HL-60 (cell line): ENCODE results near the gene RAD18.

Experiments used
- DNase-seq, 2 experiments: peaks; one replicate each; pipeline ENCODE4 v3.0.0-alpha.2; 2010 to 2020; ENCODE audit warnings: low read depth in 1 of 2, low spot score in 1 of 2
- H3K27ac ChIP-seq: fragments of 250-450 bp; sonication (Bioruptor Pico); replicated peaks from 2 replicates; pipeline ENCODE4 v1.5.1; 2020; ENCODE audit warnings: mild to moderate bottlenecking, moderate library complexity
- H3K27me3 ChIP-seq: fragments of 250-450 bp; sonication (Bioruptor Pico); 2 replicates; pipeline ENCODE4 v1.5.1; 2021; ENCODE audit warnings: mild to moderate bottlenecking, moderate library complexity; ENCODE audit not compliant: insufficient read depth, poor library complexity, severe bottlenecking
- H3K4me3 ChIP-seq: replicated peaks from 2 replicates; pipeline ENCODE4 v1.5.1; 2011; ENCODE audit warnings: mild to moderate bottlenecking, control low read depth, low read length; ENCODE audit not compliant: insufficient read depth
- CTCF ChIP-seq: IDR thresholded peaks from one replicate; pipeline ENCODE4 v1.5.1; 2011; ENCODE audit warnings: low read length, control low read depth, inconsistent platforms; ENCODE audit not compliant: insufficient read depth
- GABPA ChIP-seq: IDR thresholded peaks from 2 replicates; pipeline ENCODE4 v1.6.1; 2012; ENCODE audit warnings: low read depth
- POLR2AphosphoS5 ChIP-seq: IDR thresholded peaks from 2 replicates; pipeline ENCODE4 v1.6.1; 2012; ENCODE audit warnings: low read depth
- REST ChIP-seq: IDR thresholded peaks from 2 replicates; pipeline ENCODE4 v1.6.1; 2012; ENCODE audit warnings: low read depth; ENCODE audit not compliant: insufficient replicate concordance
- SPI1 ChIP-seq: IDR thresholded peaks from 2 replicates; pipeline ENCODE4 v1.6.1; 2012; ENCODE audit warnings: low read depth, mild to moderate bottlenecking, borderline replicate concordance

Gene RAD18

GRCh38 chr3:8994226-8994625, 31.0 kb upstream of the RAD18 start:
- TF ChIP-seq REST = no peak
- no peak for TF ChIP-seq POLR2AphosphoS5
- no peak for TF ChIP-seq CTCF
- TF ChIP-seq SPI1 = no peak
- H3K4me3 ChIP-seq = no peak overlapping the region

GRCh38 chr3:8993331-8993730, 30.1 kb upstream of the RAD18 start:
- DNase-seq = no peak
- Histone ChIP-seq H3K4me3 (no peak overlapping the region), H3K27ac (no peak overlapping the region), H3K27me3 (no peaks in the 10 kb centered on the region)
- TF ChIP-seq GABPA = no peak
- TF ChIP-seq SPI1 = no peak
- TF ChIP-seq POLR2AphosphoS5 = no peak
- TF ChIP-seq REST = no peak
- no peak for TF ChIP-seq CTCF

More at GRCh38 chr3:8994226-8994625, 31.0 kb upstream of the RAD18 start:
- no peak for DNase-seq
- no peaks in the 10 kb centered on the region for H3K27me3 ChIP-seq
- H3K27ac ChIP-seq = no peak overlapping the region

- no peak for DNase-seq
- H3K27me3 ChIP-seq = no peaks in the 10 kb centered on the region
- no peak overlapping the region for H3K4me3 ChIP-seq
- TF ChIP-seq CTCF (no peak), GABPA (no peak), REST (no peak), SPI1 (no peak), POLR2AphosphoS5 (no peak)
- H3K27ac ChIP-seq = no peak overlapping the region
These were observed 29.6 kb upstream of the RAD18 start for GRCh38 chr3:8992854-8993253.
